HEK293T (cell line): ENCODE results near the gene SORBS2.

ENCODE experiments used
- ARNT ChIP-seq: fragments of 450-650 bp; IDR thresholded peaks from 2 replicates; pipeline ENCODE4 v1.6.1; 2017; ENCODE audit warnings: mild to moderate bottlenecking
- SP1 ChIP-seq: fragments of 450-650 bp; IDR thresholded peaks from 2 replicates; pipeline ENCODE4 v1.6.1; 2017

DNA sequence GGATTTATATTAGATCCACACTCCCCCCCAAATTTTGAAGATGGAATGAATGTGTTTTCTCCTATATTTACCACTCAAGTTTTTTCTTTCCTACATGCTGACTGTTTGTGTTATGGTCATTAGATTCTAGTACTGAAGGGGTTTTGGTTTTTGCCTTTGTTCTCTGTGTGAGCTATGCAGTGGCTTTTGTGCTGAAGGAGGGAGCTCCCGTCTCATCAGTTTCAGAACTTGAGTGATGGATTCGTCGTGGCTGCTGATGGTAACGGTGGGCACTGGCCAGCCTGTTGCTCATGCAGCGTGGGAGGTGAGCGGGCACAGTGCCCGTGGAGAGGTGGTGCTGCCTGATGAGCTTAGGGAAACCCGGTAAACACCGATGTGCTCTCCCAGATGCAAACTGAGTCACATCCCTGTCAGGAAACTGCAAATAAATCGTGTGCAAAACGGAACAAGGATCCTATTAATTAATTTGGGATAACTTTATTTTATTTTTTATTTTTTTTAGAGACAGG lies 101.5 kb downstream of the SORBS2 start:
- TF ChIP-seq ARNT, result no peak
- TF ChIP-seq SP1, result no peak
